SH-SY5Y (cell line): ENCODE data around the gene OST4.
A peak's percentile ranks its signal among the peaks of the same experiment; 100 is the strongest.

ENCODE experiments used
- GATA2 ChIP-seq: IDR thresholded peaks from 2 replicates; pipeline ENCODE4 v1.6.1; 2011; ENCODE audit warnings: mild to moderate bottlenecking, low read depth, low read length
- GATA3 ChIP-seq: IDR thresholded peaks from 2 replicates; pipeline ENCODE4 v1.6.1; 2011; ENCODE audit warnings: low read depth, mild to moderate bottlenecking, low read length, moderate library complexity

OST4 gene

GRCh38 chr2:27053321-27053720, 18.1 kb downstream of the OST4 start:
- TF ChIP-seq GATA2 (no peak), GATA3 (no peak)

GRCh38 chr2:27051902-27052645, 19.4 kb downstream of the OST4 start:
- no peak for TF ChIP-seq GATA2
- no peak for TF ChIP-seq GATA3

DNA sequence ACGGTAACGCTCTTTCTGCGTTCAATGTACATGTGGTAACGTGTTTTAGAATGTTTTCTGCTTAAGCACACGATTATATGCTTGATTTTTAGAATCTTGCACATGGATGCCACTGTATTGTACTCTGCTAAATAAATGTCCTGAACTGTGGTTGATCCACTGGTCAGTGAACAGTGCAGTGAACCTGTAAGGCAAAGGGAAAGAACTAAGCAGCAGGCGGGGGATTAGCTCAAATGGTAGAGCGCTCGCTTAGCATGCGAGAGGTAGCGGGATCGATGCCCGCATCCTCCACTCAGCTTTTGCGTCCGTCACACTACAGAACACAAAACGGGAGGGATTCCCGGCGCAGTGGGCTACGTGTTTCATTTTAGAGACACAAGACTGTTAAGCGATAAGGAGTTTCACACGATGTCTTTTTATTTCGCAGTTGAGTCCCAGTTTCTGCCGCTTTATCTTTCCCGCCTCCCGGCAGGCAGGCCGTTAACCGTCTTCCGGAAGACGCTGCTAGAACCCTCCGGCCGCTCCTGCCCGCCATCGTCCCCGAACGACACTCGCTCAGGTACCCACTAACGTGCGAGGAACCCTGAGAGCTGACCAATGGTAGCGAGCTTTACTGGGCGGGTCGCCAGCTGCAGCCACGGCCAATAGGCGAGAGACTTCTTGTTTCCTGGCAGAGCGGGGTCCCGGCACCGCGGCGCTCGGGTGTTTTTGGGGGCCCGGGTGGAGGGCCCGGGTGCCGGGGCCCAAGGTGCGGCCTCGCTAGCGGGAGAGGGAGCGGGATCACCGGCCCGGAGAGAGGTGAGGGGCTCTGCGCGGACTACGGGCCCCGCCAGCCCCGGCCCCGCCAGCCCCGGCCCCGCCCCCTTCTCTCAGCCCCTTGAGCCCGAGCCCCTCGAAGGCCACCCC, 20.2 kb downstream of the OST4 start, which contains the start of gene AGBL5:
TSS of gene AGBL5 (plus strand) at position 673 of the 906 bp plus-strand sequence. CDS start 1,291 bp downstream, outside the sequence.
- TF ChIP-seq GATA2 (peak; percentile 6; the same call in 1 of the 2 replicates), GATA3 (no peak)

GRCh38 chr2:27050281-27050995, 21.0 kb downstream of the OST4 start:
- no peak for TF ChIP-seq GATA3
- TF ChIP-seq GATA2 = peak; percentile 96

DNA sequence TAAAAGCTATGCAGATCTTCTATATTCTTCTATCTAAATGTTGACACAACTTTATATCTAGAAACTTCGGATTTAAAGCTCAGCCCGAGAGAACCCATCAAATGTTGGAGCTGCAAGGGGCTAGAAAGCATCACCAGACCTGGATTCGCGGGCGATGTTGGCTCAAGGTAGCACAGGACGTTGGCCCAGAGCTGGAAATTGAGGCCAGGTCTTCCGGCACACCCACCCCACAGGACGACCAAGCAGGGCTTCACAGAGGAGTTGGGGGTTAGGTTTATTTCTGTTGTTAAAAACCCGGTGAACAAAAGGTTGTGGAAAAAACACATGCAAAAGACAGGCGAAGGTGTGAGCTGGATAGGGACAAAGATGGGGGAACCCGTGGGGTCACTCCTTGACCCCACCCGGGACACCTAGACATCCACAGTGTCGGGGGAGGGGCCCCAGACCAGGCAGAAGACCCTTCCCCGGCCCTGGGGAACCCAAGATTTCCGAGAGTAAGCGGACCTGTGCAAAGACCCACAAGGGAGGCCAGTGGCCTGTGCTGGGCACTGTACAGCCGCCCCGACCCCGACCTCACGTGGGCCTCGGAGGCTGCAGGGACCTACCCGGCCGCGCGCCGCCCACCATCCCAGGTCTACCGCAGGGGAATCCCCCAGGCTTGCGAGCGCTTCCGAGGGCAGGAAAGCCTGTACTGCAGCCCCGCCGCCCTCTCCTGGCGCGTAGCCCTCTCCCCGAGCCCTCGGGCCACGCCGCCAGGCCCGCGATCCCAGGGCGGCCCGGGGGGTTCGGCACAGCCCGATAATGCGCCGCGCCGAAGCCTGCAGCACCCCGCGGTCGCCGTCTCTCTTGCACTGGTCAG, 21.8 kb downstream of the OST4 start:
- TF ChIP-seq GATA2 = no peak
- no peak for TF ChIP-seq GATA3

DNA sequence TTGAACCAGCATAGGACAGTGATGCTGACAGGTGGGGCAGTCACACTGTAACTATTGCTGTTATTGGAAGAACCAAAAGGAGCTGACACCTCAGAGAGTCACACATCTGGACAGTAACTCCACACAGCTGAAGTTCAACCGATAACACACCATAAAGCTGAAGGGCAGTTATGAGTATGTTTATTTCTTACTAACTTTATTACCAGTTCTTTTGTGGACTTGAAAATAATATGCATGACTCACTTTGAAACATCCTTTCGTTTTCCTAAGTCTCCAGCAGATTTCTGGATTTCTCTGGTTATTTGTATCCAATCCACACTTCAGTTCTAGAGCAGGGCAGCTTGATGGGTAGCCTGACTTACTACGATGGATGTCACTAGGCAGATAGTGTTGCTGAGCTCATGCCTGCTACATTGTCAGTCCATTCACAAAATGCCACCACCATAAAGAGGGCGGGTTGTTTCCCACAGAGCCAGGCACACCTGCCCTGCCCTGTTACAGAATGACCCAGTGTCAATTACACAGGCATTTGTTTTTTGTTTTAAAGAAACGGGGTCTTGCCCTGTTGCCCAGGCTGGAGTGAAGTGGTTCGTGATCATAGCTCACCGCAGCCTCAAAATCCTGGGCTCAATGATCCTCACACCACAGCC, 28.3 kb downstream of the OST4 start:
- TF ChIP-seq GATA2 = no peak
- no peak for TF ChIP-seq GATA3

GRCh38 chr2:27042159-27042661, 29.2 kb downstream of the OST4 start:
- TF ChIP-seq GATA3 = no peak
- TF ChIP-seq GATA2 = no peak

GRCh38 chr2:27041752-27042151, 29.7 kb downstream of the OST4 start:
- TF ChIP-seq GATA3 (no peak), GATA2 (no peak)

DNA sequence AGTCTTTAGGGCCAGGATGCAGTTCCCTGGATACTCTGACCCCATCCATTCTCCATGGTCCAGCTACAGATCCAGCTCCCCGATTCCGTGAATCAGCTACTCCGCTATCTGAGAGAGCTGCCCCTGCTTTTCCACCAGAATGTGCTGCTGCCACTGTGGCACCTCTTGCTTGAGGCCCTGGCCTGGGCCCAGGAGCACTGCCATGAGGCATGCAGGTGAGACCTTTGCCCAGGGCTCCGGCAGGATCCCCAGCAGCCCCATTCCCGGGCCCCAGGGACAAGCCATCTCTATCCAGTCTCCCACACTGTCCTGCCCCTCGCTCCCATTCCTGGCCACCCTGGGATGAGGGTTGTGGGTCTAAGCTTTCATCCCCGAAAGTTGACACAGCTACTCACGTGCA, 31.2 kb downstream of the OST4 start:
- TF ChIP-seq GATA3 = no peak
- no peak for TF ChIP-seq GATA2

DNA sequence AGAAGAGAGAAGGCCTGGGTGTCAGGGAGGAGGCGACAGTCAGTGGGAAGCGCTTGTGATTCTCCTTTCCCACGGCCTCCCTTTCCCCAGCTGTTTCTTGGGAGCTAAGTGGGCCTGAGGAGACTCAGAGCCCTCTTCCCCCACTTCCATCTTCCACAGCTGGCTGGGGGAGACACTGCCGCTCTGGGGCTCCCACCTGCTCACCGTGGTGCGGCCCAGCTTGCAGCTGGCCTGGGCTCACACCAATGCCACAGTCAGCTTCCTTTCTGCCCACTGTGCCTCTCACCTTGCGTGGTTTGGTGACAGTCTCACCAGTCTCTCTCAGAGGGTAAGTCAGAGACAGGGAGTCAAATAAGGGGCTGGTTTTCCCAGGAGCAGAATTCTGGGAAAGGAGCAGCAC, 31.6 kb downstream of the OST4 start:
- no peak for TF ChIP-seq GATA2
- TF ChIP-seq GATA3 = no peak

GRCh38 chr2:27039426-27039825, 32.0 kb downstream of the OST4 start:
- TF ChIP-seq GATA2 (no peak), GATA3 (no peak)

DNA sequence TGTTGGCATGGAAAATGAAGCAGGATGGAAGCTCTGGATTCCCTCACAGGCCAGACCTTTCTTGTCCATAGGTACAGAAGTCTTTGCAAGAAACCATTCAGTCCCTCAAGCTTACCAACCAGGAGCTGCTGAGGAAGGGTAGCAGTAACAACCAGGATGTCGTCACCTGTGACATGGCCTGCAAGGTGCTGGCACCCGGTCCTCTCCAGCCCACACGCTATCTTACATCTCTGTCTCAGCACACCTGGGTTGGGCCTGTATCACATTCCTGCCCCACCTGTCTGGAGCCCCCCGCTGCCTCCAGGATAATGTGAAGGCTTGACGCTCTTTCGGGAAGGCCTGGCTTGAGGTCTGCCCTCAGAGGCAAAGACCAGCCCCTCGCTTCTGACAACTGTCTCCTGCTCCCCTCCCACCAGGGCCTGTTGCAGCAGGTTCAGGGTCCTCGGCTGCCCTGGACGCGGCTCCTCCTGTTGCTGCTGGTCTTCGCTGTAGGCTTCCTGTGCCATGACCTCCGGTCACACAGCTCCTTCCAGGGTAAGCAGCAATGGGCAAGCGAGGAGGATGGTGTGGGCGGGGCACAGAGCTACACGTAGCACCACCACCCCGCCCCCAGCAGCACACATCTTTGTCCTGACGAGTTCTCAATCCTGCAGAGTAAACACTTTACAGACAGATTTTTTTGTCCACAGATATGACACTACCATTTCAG, 32.7 kb downstream of the OST4 start:
- no peak for TF ChIP-seq GATA2
- TF ChIP-seq GATA3 = no peak
